ENCODE measurements around the gene NDUFB10.

Gene NDUFB10

GRCh38 chr16:1947369-1947670 lies 12.0 kb upstream of the NDUFB10 start:
- no peaks in the 10 kb centered on the region; the same call in 1 of the 2 replicates for H4K20me1 ChIP-seq (ENCODE audit: insufficient read depth, low read length)
- no peak for ATAC-seq (ENCODE audit: insufficient read depth, low read depth)

GRCh38 chr16:1949507-1949906 lies 9.8 kb upstream of the NDUFB10 start:
- TF ChIP-seq EZH2 (IDR thresholded peaks at IDR 0.05; ENCODE audit: borderline replicate concordance, low read depth, low read length, severe bottlenecking): no peak
- no peak for TF ChIP-seq CTCF (IDR thresholded peaks at IDR 0.05; ENCODE audit: borderline replicate concordance, extremely low read depth, low read length, poor library complexity, severe bottlenecking)
- Histone ChIP-seq H3K4me2 (ENCODE audit: insufficient read depth, low read length) (no peak overlapping the region), H3K9me3 (ENCODE audit: insufficient read depth, low read length, severe bottlenecking) (no peaks in the 10 kb centered on the region), H3K4me3 (ENCODE audit: low read depth in 1 of 2, low read length in 2 of 2) (no peak overlapping the region), H3K79me2 (ENCODE audit: insufficient read depth, low read length) (no peaks in the 10 kb centered on the region), H3K4me1 (ENCODE audit: insufficient read depth, low read length) (no peaks in the 10 kb centered on the region), H3K27me3 (ENCODE audit: insufficient read depth, low read length, poor library complexity) (no peaks in the 10 kb centered on the region), H3K9ac (ENCODE audit: low read depth, low read length) (no peak overlapping the region), H3K27ac (ENCODE audit: low read length) (no peak overlapping the region), H2AFZ (ENCODE audit: low read depth, low read length) (no peak overlapping the region), H3K36me3 (ENCODE audit: insufficient read depth, low read length) (no peaks in the 10 kb centered on the region), H4K20me1 (ENCODE audit: insufficient read depth, low read length) (no peaks in the 10 kb centered on the region)
- no peak for ATAC-seq (ENCODE audit: insufficient read depth, low read depth)
- no peak for DNase-seq

More at GRCh38 chr16:1947369-1947670, 12.0 kb upstream of the NDUFB10 start:
- Histone ChIP-seq H3K4me2 (ENCODE audit: insufficient read depth, low read length) (no peak overlapping the region), H3K9ac (ENCODE audit: low read depth, low read length) (no peak overlapping the region), H3K4me1 (ENCODE audit: insufficient read depth, low read length) (peaks cover 15% of the 10 kb centered on the region), H2AFZ (ENCODE audit: low read depth, low read length) (no peak overlapping the region), H3K4me3 (ENCODE audit: low read depth in 1 of 2, low read length in 2 of 2) (no peak overlapping the region), H3K79me2 (ENCODE audit: insufficient read depth, low read length) (no peaks in the 10 kb centered on the region; the same call in none of the 2 replicates), H3K36me3 (ENCODE audit: insufficient read depth, low read length) (no peaks in the 10 kb centered on the region), H3K27ac (ENCODE audit: low read length) (no peak overlapping the region), H3K9me3 (ENCODE audit: insufficient read depth, low read length, severe bottlenecking) (no peaks in the 10 kb centered on the region), H3K27me3 (ENCODE audit: insufficient read depth, low read length, poor library complexity) (no peaks in the 10 kb centered on the region)
- no peak for TF ChIP-seq EZH2 (IDR thresholded peaks at IDR 0.05; ENCODE audit: borderline replicate concordance, low read depth, low read length, severe bottlenecking)
- TF ChIP-seq CTCF (IDR thresholded peaks at IDR 0.05; ENCODE audit: borderline replicate concordance, extremely low read depth, low read length, poor library complexity, severe bottlenecking): no peak
- DNase-seq: no peak

- DNase-seq (no peak), ATAC-seq (ENCODE audit: insufficient read depth, low read depth) (no peak)
- H3K4me1 ChIP-seq (ENCODE audit: insufficient read depth, low read length): no peaks in the 10 kb centered on the region
- TF ChIP-seq EZH2 (IDR thresholded peaks at IDR 0.05; ENCODE audit: borderline replicate concordance, low read depth, low read length, severe bottlenecking): no peak
- TF ChIP-seq CTCF (IDR thresholded peaks at IDR 0.05; ENCODE audit: borderline replicate concordance, extremely low read depth, low read length, poor library complexity, severe bottlenecking): no peak
- no peaks in the 10 kb centered on the region for H3K79me2 ChIP-seq (ENCODE audit: insufficient read depth, low read length)
- H3K27ac ChIP-seq (ENCODE audit: low read length): no peak overlapping the region
- H4K20me1 ChIP-seq (ENCODE audit: insufficient read depth, low read length): no peaks in the 10 kb centered on the region
- no peaks in the 10 kb centered on the region for H3K27me3 ChIP-seq (ENCODE audit: insufficient read depth, low read length, poor library complexity)
- H3K4me3 ChIP-seq (ENCODE audit: low read depth in 1 of 2, low read length in 2 of 2): no peak overlapping the region
- no peak overlapping the region for H3K4me2 ChIP-seq (ENCODE audit: insufficient read depth, low read length)
- no peak overlapping the region for H3K9ac ChIP-seq (ENCODE audit: low read depth, low read length)
- H3K36me3 ChIP-seq (ENCODE audit: insufficient read depth, low read length): no peaks in the 10 kb centered on the region
- no peaks in the 10 kb centered on the region for H3K9me3 ChIP-seq (ENCODE audit: insufficient read depth, low read length, severe bottlenecking)
- no peak overlapping the region for H2AFZ ChIP-seq (ENCODE audit: low read depth, low read length)
Measured at GRCh38 chr16:1950047-1950446, 9.3 kb upstream of the NDUFB10 start.

- Histone ChIP-seq H2AFZ (ENCODE audit: low read depth, low read length) (no peak overlapping the region), H3K36me3 (ENCODE audit: insufficient read depth, low read length) (no peaks in the 10 kb centered on the region), H3K9ac (ENCODE audit: low read depth, low read length) (no peak overlapping the region), H3K27me3 (ENCODE audit: insufficient read depth, low read length, poor library complexity) (no peaks in the 10 kb centered on the region), H3K9me3 (ENCODE audit: insufficient read depth, low read length, severe bottlenecking) (no peaks in the 10 kb centered on the region), H4K20me1 (ENCODE audit: insufficient read depth, low read length) (no peaks in the 10 kb centered on the region), H3K4me1 (ENCODE audit: insufficient read depth, low read length) (no peaks in the 10 kb centered on the region), H3K79me2 (ENCODE audit: insufficient read depth, low read length) (no peaks in the 10 kb centered on the region), H3K27ac (ENCODE audit: low read length) (no peak overlapping the region), H3K4me3 (ENCODE audit: low read depth in 1 of 2, low read length in 2 of 2) (no peak overlapping the region), H3K4me2 (ENCODE audit: insufficient read depth, low read length) (no peak overlapping the region)
- no peak for DNase-seq
- TF ChIP-seq EZH2 (IDR thresholded peaks at IDR 0.05; ENCODE audit: borderline replicate concordance, low read depth, low read length, severe bottlenecking) (no peak), CTCF (IDR thresholded peaks at IDR 0.05; ENCODE audit: borderline replicate concordance, extremely low read depth, low read length, poor library complexity, severe bottlenecking) (no peak)
- ATAC-seq (ENCODE audit: insufficient read depth, low read depth): no peak
Measured at GRCh38 chr16:1950559-1950958, 8.8 kb upstream of the NDUFB10 start.
